GM12878 (cell line): Measurements from ENCODE around the gene ITSN2. TPM values are rescaled to one million over a fixed set of nuclear protein-coding genes. Genes with fewer than 3 reads are reported as not detected.

Experiments
- ATAC-seq: fragments of 200-7000 bp; cut with Tn5 transposase; 3 replicates; pipeline ENCODE4 v1.9.1; 2020; ENCODE audit warnings: mild to moderate bottlenecking, moderate library complexity
- BruUV-seq: library from RNA; stranded (reverse); fragments of 400-500 nt; replicated peaks from 2 replicates; lab custom pipeline; 2021; lab: Mats Ljungman, UMichigan
- CTCF ChIA-PET: fragments of 300-600 bp; sonication (Branson Sonifier 250); formaldehyde crosslinking; extraction: SDS; loops from one replicate; lab custom pipeline; 2021; ENCODE audit warnings: inconsistent platforms; lab: Yijun Ruan, JAX
- POLR2A ChIA-PET: fragments of 350-600 bp; formaldehyde crosslinking; extraction: SDS; loops from one replicate; lab custom pipeline; 2021; ENCODE audit warnings: inconsistent platforms; lab: Charles Lee
- RAD21 ChIA-PET: fragments of 300-600 bp; sonication (Branson Sonifier 250); formaldehyde crosslinking; loops from one replicate; lab custom pipeline; 2023; ENCODE audit warnings: antibody characterized with exemption; ENCODE audit not compliant: unreplicated experiment; lab: Charles Lee
- SMC1A ChIA-PET: fragments of 300-600 bp; sonication (Branson Sonifier 250); formaldehyde crosslinking; loops from one replicate; lab custom pipeline; 2023; ENCODE audit not compliant: unreplicated experiment, uncharacterized antibody; lab: Charles Lee
- DNase-seq: peaks from one replicate; pipeline ENCODE4 v3.0.0-alpha.2; 2011; ENCODE audit warnings: low read depth, low spot score
- FAIRE-seq: peaks from 3 replicates; lab custom pipeline; 2011; peaks lifted over from hg19 to GRCh38; lab: Jason Lieb, UNC
- H2AFZ ChIP-seq: 2 replicates; pipeline ENCODE4 v1.6.0; 2011; ENCODE audit warnings: low read depth, low read length, control low read depth; ENCODE audit not compliant: control insufficient read depth
- H3K27ac ChIP-seq: 2 replicates; pipeline ENCODE4 v1.5.1; 2011; ENCODE audit warnings: control low read depth; ENCODE audit not compliant: control insufficient read depth, insufficient read depth
- H3K27me3 ChIP-seq, 2 experiments: replicated peaks in 1 of 2; 2 replicates each; pipeline versions ENCODE4 v1.6.0 to v1.6.1; 2011; ENCODE audit warnings: low read length in 1 of 2; ENCODE audit not compliant: control insufficient read depth in 2 of 2, insufficient read depth in 2 of 2
- H3K36me3 ChIP-seq, 2 experiments: 2 replicates each; pipeline ENCODE4 v1.5.1; 2011; ENCODE audit warnings: low read length in 1 of 2; ENCODE audit not compliant: control insufficient read depth in 2 of 2, insufficient read depth in 2 of 2
- H3K4me1 ChIP-seq: 2 replicates; pipeline ENCODE4 v1.6.1; 2011; ENCODE audit warnings: mild to moderate bottlenecking, low read length, moderate library complexity, mixed read lengths; ENCODE audit not compliant: control insufficient read depth, insufficient read depth
- H3K4me2 ChIP-seq: 2 replicates; pipeline ENCODE4 v1.6.0; 2011; ENCODE audit warnings: control low read depth; ENCODE audit not compliant: control insufficient read depth, insufficient read depth
- H3K4me3 ChIP-seq: fragments of 200-600 bp; sonication (generic); 2 replicates; pipeline ENCODE4 v1.5.1; 2016
- H3K79me2 ChIP-seq: 2 replicates; pipeline ENCODE4 v1.6.0; 2011; ENCODE audit warnings: low read length; ENCODE audit not compliant: control insufficient read depth, insufficient read depth
- H3K9ac ChIP-seq: 2 replicates; pipeline ENCODE4 v1.8.0; 2011; ENCODE audit warnings: low read length, control low read depth, mixed read lengths; ENCODE audit not compliant: control insufficient read depth, insufficient read depth
- H3K9me3 ChIP-seq: replicated peaks from 3 replicates; pipeline ENCODE4 v1.5.1; 2011; ENCODE audit warnings: mild to moderate bottlenecking, low read length; ENCODE audit not compliant: control insufficient read depth, insufficient read depth
- H4K20me1 ChIP-seq: 2 replicates; pipeline ENCODE4 v1.6.0; 2011; ENCODE audit not compliant: control insufficient read depth, insufficient read depth
- BRCA1 ChIP-seq: IDR thresholded peaks from 2 replicates; pipeline ENCODE4 v1.6.1; 2011; ENCODE audit warnings: low read depth, low read length, improper control_type of control experiment
- GABPA ChIP-seq: IDR thresholded peaks from 2 replicates; pipeline ENCODE4 v1.6.1; 2014; ENCODE audit warnings: antibody characterized with exemption, low read depth, mild to moderate bottlenecking, inconsistent platforms
- YBX1 ChIP-seq: fragments of 450-650 bp; IDR thresholded peaks from 2 replicates; pipeline ENCODE4 v1.6.1; 2016; ENCODE audit warnings: antibody characterized with exemption
- WGBS: methylation state at CpG from one replicate; pipeline ENCODE4 v1.1.6; 2016; ENCODE audit warnings: low lambda C conversion rate; ENCODE audit not compliant: insufficient replicate concordance, insufficient coverage; ENCODE audit errors: missing lambda C conversion rate; 5-methylcytosine and 5-hydroxymethylcytosine counted together
- in situ Hi-C: fragments of 300-500 bp; cut with MboI; formaldehyde crosslinking; loops from 9 replicates; pipeline ENCODE4 v1.14.3; 2018; ENCODE audit warnings: mixed read lengths
- intact Hi-C: fragments of 100-400 bp; cut with micrococcal nuclease; formaldehyde crosslinking; loops from one replicate; pipeline ENCODE4 v1.14.2; 2022; ENCODE audit not compliant: unreplicated experiment
- polyA plus RNA-seq, 11 experiments: library from polyadenylated mRNA; depleted of rRNA in 4 of 11; unstranded in 6 of 11; stranded (reverse) in 5 of 11; fragments of >200 nt; fragmentation: Nextera tagmentation in 4 of 11; fragmentation: Illumina TruSeq in 1 of 11; extraction: Ambion mirVana in 4 of 11; extraction: Trizol in 1 of 11; gene quantifications; 1 replicate in 1 of 11; 2 replicates in 10 of 11; pipeline versions ENCODE4 v1.2.1 to v1.2.3, GENCODE V29; 2011 to 2016; ENCODE audit warnings: inconsistent platforms in 2 of 11, missing spikeins in 2 of 11, low read depth in 1 of 11
- total RNA-seq, 4 experiments: library from RNA; depleted of rRNA in 3 of 4; stranded (reverse); fragments of >200 nt in 3 of 4; fragmentation: Illumina TruSeq in 1 of 4; extraction: Trizol in 1 of 4; gene quantifications; 2 replicates each; pipeline versions ENCODE4 v1.2.1 to v1.2.3, GENCODE V29; 2013 to 2021
- TF ChIP-seq, protein P1 (sequence below): fragments of 150-350 bp; IDR thresholded peaks from 2 replicates; pipeline ENCODE4 v1.6.1; 2016; ENCODE audit warnings: low read depth, low read length
- TF ChIP-seq, protein P2 (sequence below): fragments of 450-650 bp; formaldehyde crosslinking; IDR thresholded peaks from 2 replicates; pipeline ENCODE4 v1.4.0; 2022; ENCODE audit warnings: mild to moderate bottlenecking, moderate library complexity

ITSN2 gene
- total and polyA plus RNA-seq, 10 of the 15 experiments (the other 5 are each of a cell fraction or from before 2014, with no cell fraction given): 20.5 to 80.0 (median 54.7) TPM

DNA sequence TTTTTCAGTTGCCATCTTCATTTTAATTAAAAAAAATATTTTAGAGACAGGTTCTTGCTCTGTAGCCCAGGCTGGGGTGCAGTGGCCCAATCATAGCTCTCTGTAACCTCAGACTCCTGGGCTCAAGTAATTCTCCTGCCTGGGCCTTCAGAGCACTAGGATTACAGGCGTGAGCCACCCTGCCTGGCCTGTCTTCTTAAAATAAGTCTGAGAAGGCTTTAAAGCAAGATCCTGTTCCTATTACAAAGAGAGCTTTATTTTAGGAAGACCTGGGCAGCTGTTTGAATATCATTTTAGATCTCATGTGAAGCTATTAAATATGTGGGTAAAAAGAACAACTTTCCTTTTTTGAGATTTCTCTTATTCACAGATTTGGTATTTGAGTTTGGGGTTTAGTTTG is 184.0 kb downstream of the ITSN2 start:
- H3K27me3 ChIP-seq: no peaks in the 10 kb centered on the region
- no peaks in the 10 kb centered on the region for H3K79me2 ChIP-seq
- ChIA-PET SMC1A (interaction anchor here (0.6 to 1.9 kb wide), 7 partner anchors 11 to 352 kb away, joined by 3 to 6 read pairs (median 3); no protein-coding TSS in a partner anchor), CTCF (interaction anchor here (0.9 to 2.5 kb wide), 4 partner anchors 11 to 92 kb away, joined by 3 to 12 read pairs (median 4); partner anchors contain the start of gene TP53I3), POLR2A (interaction anchor here (1.6 kb wide), 1 partner anchor 11 kb away, joined by 4 read pairs; no protein-coding TSS in a partner anchor), RAD21 (interaction anchor here (1.1 to 1.3 kb wide), 2 partner anchors 52 to 92 kb away, joined by 3 to 4 read pairs; partner anchors contain the start of gene TP53I3)
- WGBS: 52% methylated on average over 1 of the region's 1 CpG
- no peak overlapping the region for H3K4me2 ChIP-seq
- BruUV-seq: no TSS peak
- no peaks in the 10 kb centered on the region for H3K9me3 ChIP-seq
- in situ Hi-C loops: no loop called here
- no peak overlapping the region for H3K4me3 ChIP-seq
- FAIRE-seq: no peak
- no peak overlapping the region for H3K9ac ChIP-seq
- ATAC-seq: no peak
- TF ChIP-seq GABPA: no peak
- no peak for TF ChIP-seq BRCA1
- no peak for TF ChIP-seq YBX1
- H2AFZ ChIP-seq: no peak overlapping the region
- H3K36me3 ChIP-seq: no peaks in the 10 kb centered on the region
- H3K4me1 ChIP-seq: no peaks in the 10 kb centered on the region
- no peak for DNase-seq
- no peak overlapping the region for H3K27ac ChIP-seq
- no peaks in the 10 kb centered on the region for H4K20me1 ChIP-seq
- intact Hi-C loops: no loop called here

DNA sequence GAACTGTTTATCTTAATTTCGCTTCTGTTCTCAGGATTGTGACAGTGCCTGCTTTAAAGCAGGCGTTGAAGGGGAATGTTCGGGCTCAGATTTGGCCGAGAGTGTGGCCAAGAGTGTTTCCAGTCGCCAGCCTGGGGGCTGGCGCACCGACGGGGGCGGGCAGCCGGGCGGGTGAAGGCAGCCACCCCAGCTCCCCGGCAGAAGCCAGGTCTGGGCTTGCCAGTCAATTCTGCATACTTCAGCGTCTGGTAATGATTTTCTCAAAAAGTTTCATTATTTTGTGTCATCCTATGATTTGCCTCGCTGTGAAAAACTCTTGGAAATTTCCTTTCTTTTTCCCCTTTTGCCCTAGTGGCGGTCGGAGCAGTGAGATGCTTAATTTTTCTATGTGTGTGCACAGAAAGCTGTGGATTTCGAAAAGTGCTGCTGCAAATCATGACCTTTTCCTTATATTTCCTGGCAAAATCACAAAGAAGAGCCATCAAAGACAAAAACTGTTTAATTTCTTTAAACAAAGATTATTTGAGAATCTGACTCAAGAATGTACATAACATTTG is 184.6 kb downstream of the ITSN2 start:
- Histone ChIP-seq H3K4me2 (no peak overlapping the region), H3K36me3 (no peaks in the 10 kb centered on the region), H3K27ac (no peak overlapping the region)
- in situ Hi-C loops (no loop called here), intact Hi-C loops (no loop called here)
- no peak for DNase-seq
- 84% methylated on average over 17 of the region's 17 CpGs for WGBS
- CTCF ChIA-PET: interaction anchor here (1.3 to 2.5 kb wide), 3 partner anchors 10 to 92 kb away, joined by 3 to 12 read pairs (median 4); partner anchors contain the start of gene TP53I3
- POLR2A ChIA-PET: no interaction called here
- no peak for FAIRE-seq
- TF ChIP-seq, protein P1, sequence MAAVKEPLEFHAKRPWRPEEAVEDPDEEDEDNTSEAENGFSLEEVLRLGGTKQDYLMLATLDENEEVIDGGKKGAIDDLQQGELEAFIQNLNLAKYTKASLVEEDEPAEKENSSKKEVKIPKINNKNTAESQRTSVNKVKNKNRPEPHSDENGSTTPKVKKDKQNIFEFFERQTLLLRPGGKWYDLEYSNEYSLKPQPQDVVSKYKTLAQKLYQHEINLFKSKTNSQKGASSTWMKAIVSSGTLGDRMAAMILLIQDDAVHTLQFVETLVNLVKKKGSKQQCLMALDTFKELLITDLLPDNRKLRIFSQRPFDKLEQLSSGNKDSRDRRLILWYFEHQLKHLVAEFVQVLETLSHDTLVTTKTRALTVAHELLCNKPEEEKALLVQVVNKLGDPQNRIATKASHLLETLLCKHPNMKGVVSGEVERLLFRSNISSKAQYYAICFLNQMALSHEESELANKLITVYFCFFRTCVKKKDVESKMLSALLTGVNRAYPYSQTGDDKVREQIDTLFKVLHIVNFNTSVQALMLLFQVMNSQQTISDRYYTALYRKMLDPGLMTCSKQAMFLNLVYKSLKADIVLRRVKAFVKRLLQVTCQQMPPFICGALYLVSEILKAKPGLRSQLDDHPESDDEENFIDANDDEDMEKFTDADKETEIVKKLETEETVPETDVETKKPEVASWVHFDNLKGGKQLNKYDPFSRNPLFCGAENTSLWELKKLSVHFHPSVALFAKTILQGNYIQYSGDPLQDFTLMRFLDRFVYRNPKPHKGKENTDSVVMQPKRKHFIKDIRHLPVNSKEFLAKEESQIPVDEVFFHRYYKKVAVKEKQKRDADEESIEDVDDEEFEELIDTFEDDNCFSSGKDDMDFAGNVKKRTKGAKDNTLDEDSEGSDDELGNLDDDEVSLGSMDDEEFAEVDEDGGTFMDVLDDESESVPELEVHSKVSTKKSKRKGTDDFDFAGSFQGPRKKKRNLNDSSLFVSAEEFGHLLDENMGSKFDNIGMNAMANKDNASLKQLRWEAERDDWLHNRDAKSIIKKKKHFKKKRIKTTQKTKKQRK: no peak
- TF ChIP-seq, protein P2, sequence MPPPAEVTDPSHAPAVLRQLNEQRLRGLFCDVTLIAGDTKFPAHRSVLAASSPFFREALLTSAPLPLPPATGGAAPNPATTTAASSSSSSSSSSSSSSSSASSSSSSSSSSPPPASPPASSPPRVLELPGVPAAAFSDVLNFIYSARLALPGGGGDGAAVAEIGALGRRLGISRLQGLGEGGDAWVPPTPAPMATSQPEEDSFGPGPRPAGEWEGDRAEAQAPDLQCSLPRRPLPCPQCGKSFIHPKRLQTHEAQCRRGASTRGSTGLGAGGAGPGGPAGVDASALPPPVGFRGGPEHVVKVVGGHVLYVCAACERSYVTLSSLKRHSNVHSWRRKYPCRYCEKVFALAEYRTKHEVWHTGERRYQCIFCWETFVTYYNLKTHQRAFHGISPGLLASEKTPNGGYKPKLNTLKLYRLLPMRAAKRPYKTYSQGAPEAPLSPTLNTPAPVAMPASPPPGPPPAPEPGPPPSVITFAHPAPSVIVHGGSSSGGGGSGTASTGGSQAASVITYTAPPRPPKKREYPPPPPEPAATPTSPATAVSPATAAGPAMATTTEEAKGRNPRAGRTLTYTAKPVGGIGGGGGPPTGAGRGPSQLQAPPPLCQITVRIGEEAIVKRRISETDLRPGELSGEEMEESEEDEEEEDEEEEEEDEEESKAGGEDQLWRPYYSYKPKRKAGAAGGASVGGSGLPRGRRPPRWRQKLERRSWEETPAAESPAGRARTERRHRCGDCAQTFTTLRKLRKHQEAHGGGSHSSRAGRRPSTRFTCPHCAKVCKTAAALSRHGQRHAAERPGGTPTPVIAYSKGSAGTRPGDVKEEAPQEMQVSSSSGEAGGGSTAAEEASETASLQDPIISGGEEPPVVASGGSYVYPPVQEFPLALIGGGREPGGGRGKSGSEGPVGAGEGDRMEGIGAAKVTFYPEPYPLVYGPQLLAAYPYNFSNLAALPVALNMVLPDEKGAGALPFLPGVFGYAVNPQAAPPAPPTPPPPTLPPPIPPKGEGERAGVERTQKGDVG: no peak
- TF ChIP-seq, all 136 proteins: peak for 0
- Histone ChIP-seq H3K27me3 (no peaks in the 10 kb centered on the region), H3K9me3 (no peaks in the 10 kb centered on the region), H4K20me1 (no peaks in the 10 kb centered on the region), H3K4me1 (no peaks in the 10 kb centered on the region), H2AFZ (no peak overlapping the region), H3K4me3 (no peak overlapping the region), H3K79me2 (no peaks in the 10 kb centered on the region), H3K9ac (no peak overlapping the region)
- ChIA-PET SMC1A (interaction anchor here (1.2 to 1.9 kb wide), 3 partner anchors 12 to 351 kb away, joined by 3 to 6 read pairs (median 4); no protein-coding TSS in a partner anchor), RAD21 (interaction anchor here (1.1 to 1.3 kb wide), 2 partner anchors 51 to 92 kb away, joined by 3 to 4 read pairs; partner anchors contain the start of gene TP53I3)
- no TSS peak for BruUV-seq
- no peak for ATAC-seq
